ENCODE data around the gene ATP9B. TPM values are rescaled to one million over a fixed set of nuclear protein-coding genes. Genes with fewer than 3 reads are reported as not detected.
A peak's percentile ranks its signal among the peaks of the same experiment; 100 is the strongest.

Gene ATP9B
- total and polyA plus RNA-seq, 10 of the 15 experiments (the other 5 are each of a cell fraction or from before 2014, with no cell fraction given), result 0.74 to 20.7 (median 12.9) TPM

- TF ChIP-seq NFYA (IDR thresholded peaks at IDR 0.05; ENCODE audit: borderline replicate concordance, low read depth, low read length), result no peak
- peak; percentile 99 for TF ChIP-seq RAD21 (IDR thresholded peaks at IDR 0.05; ENCODE audit: insufficient read depth, low read depth, low read length)
- no peak for TF ChIP-seq MXI1 (IDR thresholded peaks at IDR 0.05; ENCODE audit: low read depth, low read length)
- peak; percentile 33 for TF ChIP-seq RUNX3 (IDR thresholded peaks at IDR 0.05; ENCODE audit: low read length)
- TF ChIP-seq CTCF (IDR thresholded peaks at IDR 0.05 in 2 of 3, conservative IDR thresholded peaks at IDR 0.05 in 1 of 3; ENCODE audit: control insufficient read depth in 2 of 3, extremely low read depth in 1 of 3, insufficient read depth in 1 of 3, low read depth in 3 of 3, low read length in 3 of 3), result peak; percentile 91 to 92 (median 91)
Measured at GRCh38 chr18:79380816-79381806, 311.9 kb downstream of the ATP9B start (continued).

- Histone ChIP-seq H3K4me3 (no peak overlapping the region), H3K9ac (ENCODE audit: control insufficient read depth, insufficient read depth, low read length) (no peak overlapping the region), H3K4me2 (ENCODE audit: control insufficient read depth, insufficient read depth) (no peak overlapping the region), H3K4me1 (ENCODE audit: control insufficient read depth, insufficient read depth, low read length) (no peaks in the 10 kb centered on the region), H2AFZ (ENCODE audit: control insufficient read depth, low read depth, low read length) (no peak overlapping the region), H3K27ac (ENCODE audit: control insufficient read depth, insufficient read depth) (no peak overlapping the region), H3K36me3 (ENCODE audit: control insufficient read depth in 2 of 2, insufficient read depth in 2 of 2, low read length in 1 of 2) (peaks cover 0 to 6% of the 10 kb centered on the region in 2 experiments; a peak in 2 of 4 replicates), H3K27me3 (replicated peaks in 1 of 2; ENCODE audit: control insufficient read depth in 2 of 2, insufficient read depth in 2 of 2, low read length in 1 of 2) (no peaks in the 10 kb centered on the region), H4K20me1 (ENCODE audit: control insufficient read depth, insufficient read depth) (no peaks in the 10 kb centered on the region), H3K79me2 (ENCODE audit: control insufficient read depth, insufficient read depth, low read length) (no peaks in the 10 kb centered on the region), H3K9me3 (replicated peaks; ENCODE audit: control insufficient read depth, insufficient read depth, low read length) (no peaks in the 10 kb centered on the region)
- no TSS peak for BruUV-seq (replicated peaks)
- DNase-seq (ENCODE audit: low read depth, low spot score) (no peak), FAIRE-seq (no peak), ATAC-seq (no peak)
- WGBS (ENCODE audit: insufficient coverage, insufficient replicate concordance, low lambda C conversion rate, missing lambda C conversion rate), result 68% methylated on average over 16 of the region's 16 CpGs
- ChIA-PET RAD21 (ENCODE audit: unreplicated experiment) (interaction anchor here (1.1 to 2.0 kb wide), 3 partner anchors 16 to 242 kb away, joined by 3 to 5 read pairs (median 4); no protein-coding TSS in a partner anchor), CTCF (interaction anchor here (0.6 to 6.4 kb wide), 8 partner anchors 9 to 321 kb away, joined by 3 to 48 read pairs (median 13); no protein-coding TSS in a partner anchor), SMC1A (ENCODE audit: uncharacterized antibody, unreplicated experiment) (interaction anchor here (0.7 to 3.0 kb wide), 2 partner anchors 9 to 148 kb away, joined by 6 to 14 read pairs; no protein-coding TSS in a partner anchor), POLR2A (interaction anchor here (1.6 kb wide), 1 partner anchor 145 kb away, joined by 3 read pairs; no protein-coding TSS in a partner anchor)
- in situ Hi-C loops (cut with MboI), result no loop called here
- TF ChIP-seq ZBTB4 (CRISPR knock-in tag; IDR thresholded peaks at IDR 0.05) (no peak), ASH2L (IDR thresholded peaks at IDR 0.05; ENCODE audit: borderline replicate concordance, low read depth) (no peak), FOS (IDR thresholded peaks at IDR 0.05; ENCODE audit: borderline replicate concordance, extremely low read depth, insufficient read length) (no peak), HCFC1 (IDR thresholded peaks at IDR 0.05; ENCODE audit: low read length) (no peak), DPF2 (IDR thresholded peaks at IDR 0.05) (no peak), STAT1 (conservative IDR thresholded peaks at IDR 0.05) (no peak)
- intact Hi-C loops (cut with micrococcal nuclease; ENCODE audit: unreplicated experiment), result loop anchor here (1.0 kb wide), 1 partner anchor 146 kb away; no protein-coding TSS in a partner anchor
Measured at GRCh38 chr18:79381811-79382311, 312.7 kb downstream of the ATP9B start.
